SJCRH30 (cell line): ENCODE measurements around the gene USP20. TPM values are rescaled to one million over a fixed set of nuclear protein-coding genes. Genes with fewer than 3 reads are reported as not detected.

ENCODE experiments used
- DNase-seq, 2 experiments: peaks; one replicate each; pipeline ENCODE4 v3.0.0-alpha.2; 2015 to 2020
- H3K27ac ChIP-seq: fragments of 250-450 bp; sonication (Bioruptor Pico); 2 replicates; pipeline ENCODE4 v1.5.1; 2020; ENCODE audit warnings: mild to moderate bottlenecking, moderate library complexity
- H3K27me3 ChIP-seq: fragments of 250-450 bp; sonication (Bioruptor Pico); 2 replicates; pipeline ENCODE4 v1.5.1; 2020; ENCODE audit warnings: mild to moderate bottlenecking, moderate library complexity
- H3K36me3 ChIP-seq: fragments of 250-450 bp; sonication (Bioruptor Pico); 2 replicates; pipeline ENCODE4 v1.5.1; 2020; ENCODE audit warnings: mild to moderate bottlenecking, moderate library complexity
- H3K4me1 ChIP-seq: fragments of 250-450 bp; sonication (Bioruptor Pico); 2 replicates; pipeline ENCODE4 v1.5.1; 2020; ENCODE audit warnings: mild to moderate bottlenecking, moderate library complexity
- H3K4me3 ChIP-seq: fragments of 250-450 bp; sonication (Bioruptor Pico); 2 replicates; pipeline ENCODE4 v1.5.1; 2020; ENCODE audit warnings: mild to moderate bottlenecking, moderate library complexity
- H3K9me3 ChIP-seq: fragments of 250-450 bp; sonication (Bioruptor Pico); replicated peaks from 2 replicates; pipeline ENCODE4 v1.5.1; 2020; ENCODE audit warnings: mild to moderate bottlenecking, moderate library complexity
- total RNA-seq: library from RNA; depleted of rRNA; stranded (reverse); fragments of >200 nt; shearing (Covaris generic); gene quantifications from 2 replicates; pipeline ENCODE4 v1.2.3, GENCODE V29; 2014

The USP20 gene
- total RNA-seq, 1 experiment from 2014 or later = 17.0 TPM

DNA sequence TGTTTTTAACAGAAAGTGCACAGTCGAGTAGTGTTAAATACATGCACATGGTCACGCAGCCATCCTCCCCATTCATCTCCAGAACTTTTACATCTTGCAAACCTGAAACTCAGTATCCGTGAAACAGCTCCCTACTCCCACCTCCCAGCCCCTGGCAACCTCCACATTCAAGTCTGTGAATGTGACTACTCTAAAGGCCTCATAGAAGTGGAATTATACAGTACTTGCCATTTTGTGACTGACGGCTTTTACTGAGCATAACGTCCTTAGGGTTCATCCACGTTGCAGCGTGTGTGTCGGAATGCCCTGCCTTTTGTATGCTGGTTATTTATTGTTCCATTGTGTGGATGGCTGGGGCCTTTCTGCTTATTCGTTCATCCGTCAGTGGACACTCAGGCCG lies 35.8 kb downstream of the USP20 start:
- Histone ChIP-seq H3K27ac (no peak overlapping the region), H3K36me3 (0 out of 2 replicates have a peak, but pooled peaks cover 2% of the 10 kb centered on the region), H3K4me3 (no peak overlapping the region), H3K4me1 (no peaks in the 10 kb centered on the region), H3K9me3 (no peaks in the 10 kb centered on the region), H3K27me3 (no peaks in the 10 kb centered on the region)
- no peak for DNase-seq

GRCh38 chr9:129873563-129874190 lies 38.4 kb downstream of the USP20 start:
- H3K36me3 ChIP-seq = 0 out of 2 replicates have a peak, but pooled peaks cover 2% of the 10 kb centered on the region
- H3K27me3 ChIP-seq = no peaks in the 10 kb centered on the region
- H3K4me1 ChIP-seq = no peaks in the 10 kb centered on the region

DNA sequence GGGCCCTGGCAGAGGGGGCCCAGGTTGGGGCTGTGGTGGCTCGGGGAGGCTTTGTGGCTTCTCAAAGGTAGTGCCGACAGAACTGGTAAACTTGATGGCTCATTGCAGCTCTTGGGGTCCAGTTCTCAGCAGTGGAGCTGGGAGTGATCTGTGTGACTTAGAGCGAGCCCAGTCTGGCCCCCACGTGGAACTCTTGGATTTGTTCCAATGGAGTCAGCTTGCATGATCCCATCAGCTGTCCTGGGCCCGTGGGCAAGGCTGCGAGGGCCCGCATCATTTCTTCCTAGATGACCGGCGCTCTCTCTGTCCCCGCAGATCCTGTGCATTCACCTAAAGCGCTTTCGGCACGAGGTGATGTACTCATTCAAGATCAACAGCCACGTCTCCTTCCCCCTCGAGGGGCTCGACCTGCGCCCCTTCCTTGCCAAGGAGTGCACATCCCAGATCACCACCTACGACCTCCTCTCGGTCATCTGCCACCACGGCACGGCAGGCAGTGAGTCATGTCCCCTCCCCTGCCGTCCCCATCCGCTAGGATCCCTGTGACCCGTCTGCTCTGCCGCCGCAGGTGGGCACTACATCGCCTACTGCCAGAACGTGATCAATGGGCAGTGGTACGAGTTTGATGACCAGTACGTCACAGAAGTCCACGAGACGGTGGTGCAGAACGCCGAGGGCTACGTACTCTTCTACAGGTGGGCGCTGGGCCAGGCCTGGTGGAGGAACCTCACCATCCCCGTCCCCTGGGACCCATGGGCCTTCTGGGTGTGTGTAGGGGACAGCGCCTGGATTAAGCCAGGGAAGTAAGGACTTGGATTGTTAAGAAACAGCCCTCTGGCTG lies 39.2 kb downstream of the USP20 start:
- no peaks in the 10 kb centered on the region for H3K4me1 ChIP-seq
- H3K4me3 ChIP-seq = no peak overlapping the region
- no peaks in the 10 kb centered on the region for H3K9me3 ChIP-seq
- no peak for DNase-seq
- 0 out of 2 replicates have a peak, but pooled peaks cover 2% of the 10 kb centered on the region for H3K36me3 ChIP-seq
- H3K27me3 ChIP-seq = no peaks in the 10 kb centered on the region
- H3K27ac ChIP-seq = no peak overlapping the region

More at GRCh38 chr9:129873563-129874190, 38.4 kb downstream of the USP20 start:
- H3K27ac ChIP-seq = no peak overlapping the region
- H3K9me3 ChIP-seq = no peaks in the 10 kb centered on the region
- DNase-seq = no peak
- H3K4me3 ChIP-seq = no peak overlapping the region

DNA sequence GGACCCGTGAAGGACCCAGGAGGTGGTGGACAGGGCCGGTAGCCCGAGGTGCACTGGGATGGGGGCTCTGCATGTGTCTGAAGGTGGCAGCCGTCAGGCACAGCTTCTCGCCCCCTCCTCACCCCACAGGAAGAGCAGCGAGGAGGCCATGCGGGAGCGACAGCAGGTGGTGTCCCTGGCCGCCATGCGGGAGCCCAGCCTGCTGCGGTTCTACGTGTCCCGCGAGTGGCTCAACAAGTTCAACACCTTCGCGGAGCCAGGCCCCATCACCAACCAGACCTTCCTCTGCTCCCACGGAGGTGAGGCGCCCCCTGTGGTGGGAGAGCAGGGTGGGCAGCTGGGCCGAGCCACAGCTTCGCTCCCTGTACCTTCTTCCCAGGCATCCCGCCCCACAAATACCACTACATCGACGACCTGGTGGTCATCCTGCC lies 39.9 kb downstream of the USP20 start:
- H3K9me3 ChIP-seq = no peaks in the 10 kb centered on the region
- H3K36me3 ChIP-seq = 0 out of 2 replicates have a peak, but pooled peaks cover 2% of the 10 kb centered on the region
- DNase-seq = no peak
- H3K4me3 ChIP-seq = no peak overlapping the region
- no peak overlapping the region for H3K27ac ChIP-seq
- H3K27me3 ChIP-seq = no peaks in the 10 kb centered on the region
- H3K4me1 ChIP-seq = no peaks in the 10 kb centered on the region

GRCh38 chr9:129875687-129876395 lies 40.6 kb downstream of the USP20 start:
- Histone ChIP-seq H3K9me3 (no peaks in the 10 kb centered on the region), H3K4me1 (peaks cover 1% of the 10 kb centered on the region; the same call in 1 of the 2 replicates), H3K4me3 (no peak overlapping the region), H3K27me3 (no peaks in the 10 kb centered on the region), H3K27ac (no peak overlapping the region), H3K36me3 (0 out of 2 replicates have a peak, but pooled peaks cover 2% of the 10 kb centered on the region)
- peak in 1 of 2 experiments; percentile 33 for DNase-seq

DNA sequence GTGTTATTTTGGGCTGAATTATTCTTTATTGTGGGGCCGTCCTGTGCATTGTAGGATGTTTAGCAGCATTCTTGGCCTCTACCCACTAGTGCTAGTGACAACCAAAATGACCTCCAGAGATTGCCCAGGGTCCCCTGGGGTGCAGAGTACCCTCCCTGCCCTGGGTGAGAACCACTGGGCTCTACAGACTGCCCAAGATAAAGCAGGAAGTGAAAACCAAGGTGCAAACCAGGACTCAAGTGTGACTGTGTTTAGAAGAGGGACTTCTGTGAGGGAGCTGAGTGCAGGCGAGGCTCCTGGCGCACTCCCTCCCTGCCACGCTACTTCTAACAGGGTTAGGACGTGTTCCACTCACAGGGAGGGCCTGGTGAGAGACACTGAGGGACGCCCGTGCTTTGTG lies 41.6 kb downstream of the USP20 start:
- no peak overlapping the region for H3K27ac ChIP-seq
- DNase-seq = no peak
- H3K9me3 ChIP-seq = no peaks in the 10 kb centered on the region
- no peak overlapping the region for H3K4me3 ChIP-seq
- 0 out of 2 replicates have a peak, but pooled peaks cover 2% of the 10 kb centered on the region for H3K36me3 ChIP-seq
- H3K4me1 ChIP-seq = peaks cover 6% of the 10 kb centered on the region; the same call in 1 of the 2 replicates
- H3K27me3 ChIP-seq = no peaks in the 10 kb centered on the region

- no peak for DNase-seq
- Histone ChIP-seq H3K27ac (no peak overlapping the region), H3K36me3 (0 out of 2 replicates have a peak, but pooled peaks cover 2% of the 10 kb centered on the region)
Observed at GRCh38 chr9:129878291-129878690, 43.0 kb downstream of the USP20 start.

DNA sequence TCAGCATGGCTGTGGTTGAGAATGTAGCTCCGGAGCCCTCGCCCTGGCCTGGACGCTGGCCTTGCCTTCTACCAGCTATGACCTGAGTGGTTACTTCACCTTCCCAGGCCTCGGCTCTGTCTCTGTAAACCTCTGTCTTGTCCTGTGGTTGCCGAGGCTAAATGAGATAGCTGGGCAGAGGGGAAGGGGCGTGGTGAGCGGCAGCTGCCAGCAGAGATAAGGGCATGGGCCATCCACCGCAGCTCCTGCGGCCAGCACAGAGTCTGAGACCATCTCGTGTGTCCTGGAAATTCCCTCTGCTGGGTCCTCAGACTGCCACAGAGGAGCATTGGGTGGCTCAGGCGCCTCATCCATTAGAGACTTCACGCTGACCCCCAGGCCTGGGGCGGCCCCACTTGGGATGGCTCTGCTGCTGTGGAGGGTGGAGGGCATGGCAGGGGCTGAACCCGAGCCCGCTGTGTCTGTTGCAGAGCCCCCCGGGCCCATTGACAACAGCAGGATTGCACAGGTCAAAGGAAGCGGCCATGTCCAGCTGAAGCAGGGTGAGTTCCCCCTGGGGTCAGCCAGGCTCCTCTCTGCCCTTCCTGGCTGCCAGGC lies 43.9 kb downstream of the USP20 start:
- H3K27ac ChIP-seq = no peak overlapping the region
- H3K4me1 ChIP-seq = peaks cover 6% of the 10 kb centered on the region; the same call in 1 of the 2 replicates

More at GRCh38 chr9:129878291-129878690, 43.0 kb downstream of the USP20 start:
- peaks cover 6% of the 10 kb centered on the region; the same call in 1 of the 2 replicates for H3K4me1 ChIP-seq
- no peaks in the 10 kb centered on the region for H3K27me3 ChIP-seq
- no peaks in the 10 kb centered on the region for H3K9me3 ChIP-seq
- H3K4me3 ChIP-seq = no peak overlapping the region

DNA sequence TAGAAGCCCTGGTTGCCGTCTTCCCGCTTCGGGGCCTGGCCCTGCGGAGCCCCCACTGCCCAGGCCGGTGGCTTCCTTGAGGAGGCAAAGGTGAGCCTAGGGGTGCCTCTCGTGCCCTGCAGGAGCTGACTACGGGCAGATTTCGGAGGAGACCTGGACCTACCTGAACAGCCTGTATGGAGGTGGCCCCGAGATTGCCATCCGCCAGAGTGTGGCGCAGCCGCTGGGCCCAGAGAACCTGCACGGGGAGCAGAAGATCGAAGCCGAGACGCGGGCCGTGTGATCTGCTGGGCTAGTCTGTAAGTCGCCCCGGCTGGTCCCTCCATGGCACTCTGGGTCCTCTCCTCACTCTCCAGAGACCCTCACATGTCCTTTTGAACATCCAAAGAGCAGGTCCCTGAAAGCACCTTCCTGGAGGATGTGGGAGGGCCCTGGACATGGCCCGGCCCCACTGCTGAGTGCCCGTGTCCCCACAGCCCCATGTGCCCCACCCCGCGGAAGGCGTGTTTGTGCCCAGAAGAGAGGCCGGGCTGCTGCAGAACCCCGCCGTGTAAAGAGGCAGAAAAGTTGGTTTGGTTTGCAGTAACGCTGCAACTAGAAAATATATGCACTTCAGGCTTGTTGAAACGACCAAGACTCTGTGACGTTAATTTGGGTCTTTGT lies 44.9 kb downstream of the USP20 start:
- Histone ChIP-seq H3K4me3 (no peak overlapping the region), H3K4me1 (peaks cover 6% of the 10 kb centered on the region; the same call in 1 of the 2 replicates), H3K9me3 (no peaks in the 10 kb centered on the region), H3K36me3 (no peaks in the 10 kb centered on the region), H3K27ac (no peak overlapping the region), H3K27me3 (no peaks in the 10 kb centered on the region)
- DNase-seq = no peak

More for the DNA sequence above, 43.9 kb downstream of the USP20 start:
- no peak overlapping the region for H3K4me3 ChIP-seq
- no peaks in the 10 kb centered on the region for H3K9me3 ChIP-seq
- no peaks in the 10 kb centered on the region for H3K27me3 ChIP-seq
- H3K36me3 ChIP-seq = 0 out of 2 replicates have a peak, but pooled peaks cover 2% of the 10 kb centered on the region
- DNase-seq = no peak

GRCh38 chr9:129880654-129881546 lies 45.6 kb downstream of the USP20 start:
- DNase-seq = peak; percentile 73 to 74
- Histone ChIP-seq H3K4me3 (no peak overlapping the region), H3K4me1 (peaks cover 6% of the 10 kb centered on the region; the same call in 1 of the 2 replicates), H3K9me3 (no peaks in the 10 kb centered on the region), H3K36me3 (no peaks in the 10 kb centered on the region), H3K27me3 (no peaks in the 10 kb centered on the region), H3K27ac (no peak overlapping the region)

- H3K9me3 ChIP-seq = no peaks in the 10 kb centered on the region
- no peaks in the 10 kb centered on the region for H3K27me3 ChIP-seq
- no peaks in the 10 kb centered on the region for H3K36me3 ChIP-seq
- no peak overlapping the region for H3K4me3 ChIP-seq
- peaks cover 9% of the 10 kb centered on the region for H3K4me1 ChIP-seq
- no peak for DNase-seq
- no peak overlapping the region for H3K27ac ChIP-seq
Observed at GRCh38 chr9:129881547-129882324, 46.5 kb downstream of the USP20 start.

GRCh38 chr9:129884220-129885017 lies 49.2 kb downstream of the USP20 start:
- no peak overlapping the region for H3K27ac ChIP-seq
- H3K27me3 ChIP-seq = no peaks in the 10 kb centered on the region
- H3K36me3 ChIP-seq = no peaks in the 10 kb centered on the region; the same call in 1 of the 2 replicates
- peaks cover 9% of the 10 kb centered on the region for H3K4me1 ChIP-seq
- no peaks in the 10 kb centered on the region for H3K9me3 ChIP-seq
- no peak overlapping the region for H3K4me3 ChIP-seq
- peak; percentile 44 to 54 for DNase-seq
